ENCODE results near the gene P4HA2.
"Not testable (repeated sequence)": the region's sequence is repeated elsewhere in the genome, so short reads cannot be mapped to it uniquely, and the experiment has no call there.

The P4HA2 gene

DNA sequence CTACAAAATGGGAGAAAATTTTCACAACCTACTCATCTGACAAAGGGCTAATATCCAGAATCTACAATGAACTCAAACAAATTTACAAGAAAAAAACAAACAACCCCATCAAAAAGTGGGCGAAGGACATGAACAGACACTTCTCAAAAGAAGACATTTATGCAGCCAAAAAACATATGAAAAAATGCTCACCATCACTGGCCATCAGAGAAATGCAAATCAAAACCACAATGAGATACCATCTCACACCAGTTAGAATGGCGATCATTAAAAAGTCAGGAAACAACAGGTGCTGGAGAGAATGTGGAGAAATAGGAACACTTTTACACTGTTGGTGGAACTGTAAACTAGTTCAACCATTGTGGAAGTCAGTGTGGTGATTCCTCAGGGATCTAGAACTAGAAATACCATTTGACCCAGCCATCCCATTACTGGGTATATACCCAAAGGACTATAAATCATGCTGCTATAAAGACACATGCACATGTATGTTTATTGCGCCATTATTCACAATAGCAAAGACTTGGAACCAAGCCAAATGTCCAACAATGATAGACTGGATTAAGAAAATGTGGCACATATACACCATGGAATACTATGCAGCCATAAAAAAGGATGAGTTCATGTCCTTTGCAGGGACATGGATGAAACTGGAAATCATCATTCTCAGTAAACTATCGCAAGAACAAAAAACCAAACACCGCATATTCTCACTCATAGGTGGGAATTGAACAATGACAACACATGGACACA, 65.9 kb downstream of the P4HA2 start:
- not testable (repeated sequence) for H3K27ac ChIP-seq (ENCODE audit: low read depth, low read length); H3K4me3 ChIP-seq (ENCODE audit: low read depth in 1 of 2, low read length in 2 of 2); H3K36me3 ChIP-seq (ENCODE audit: control insufficient read depth in 1 of 2, insufficient read depth in 2 of 2, low read length in 2 of 2); H3K9me3 ChIP-seq (ENCODE audit: control insufficient read depth in 1 of 2, low read length in 2 of 2); H3K4me1 ChIP-seq (ENCODE audit: control insufficient read depth in 1 of 2, insufficient read depth in 2 of 2, low read length in 2 of 2); H3K9ac ChIP-seq (ENCODE audit: low read depth in 1 of 2, low read length in 2 of 2); H3K27me3 ChIP-seq (ENCODE audit: control insufficient read depth in 1 of 2, insufficient read depth in 2 of 2, low read length in 2 of 2)

DNA sequence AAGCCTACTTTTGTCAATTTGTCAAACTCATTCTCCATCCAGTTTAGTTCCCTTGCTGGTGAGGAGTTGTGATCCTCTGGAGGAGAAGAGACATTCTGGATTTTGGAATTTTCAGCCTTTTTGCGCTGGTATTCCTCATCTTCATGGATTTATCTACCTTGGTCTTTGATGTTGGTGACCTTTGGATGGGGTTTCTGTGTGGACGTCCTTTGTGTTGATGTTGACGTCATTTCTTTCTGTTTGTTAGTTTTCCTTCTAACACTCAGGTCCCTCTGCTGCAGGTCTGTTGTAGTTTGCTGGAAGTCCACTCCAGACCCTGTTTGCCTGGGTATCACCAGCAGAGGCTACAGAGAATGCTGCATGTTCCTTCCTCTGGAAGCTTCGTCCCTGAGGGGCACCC, 71.2 kb downstream of the P4HA2 start:
- Histone ChIP-seq H3K27me3 (ENCODE audit: control insufficient read depth in 1 of 2, insufficient read depth in 2 of 2, low read length in 2 of 2) (no peaks in the 10 kb centered on the region), H3K4me1 (ENCODE audit: control insufficient read depth in 1 of 2, insufficient read depth in 2 of 2, low read length in 2 of 2) (no peaks in the 10 kb centered on the region), H3K9me3 (ENCODE audit: control insufficient read depth in 1 of 2, low read length in 2 of 2) (no peaks in the 10 kb centered on the region), H3K4me3 (ENCODE audit: low read depth in 1 of 2, low read length in 2 of 2) (no peak overlapping the region), H3K27ac (ENCODE audit: low read depth, low read length) (no peak overlapping the region), H3K9ac (ENCODE audit: low read depth in 1 of 2, low read length in 2 of 2) (no peak overlapping the region), H3K36me3 (ENCODE audit: control insufficient read depth in 1 of 2, insufficient read depth in 2 of 2, low read length in 2 of 2) (no peaks in the 10 kb centered on the region)

DNA sequence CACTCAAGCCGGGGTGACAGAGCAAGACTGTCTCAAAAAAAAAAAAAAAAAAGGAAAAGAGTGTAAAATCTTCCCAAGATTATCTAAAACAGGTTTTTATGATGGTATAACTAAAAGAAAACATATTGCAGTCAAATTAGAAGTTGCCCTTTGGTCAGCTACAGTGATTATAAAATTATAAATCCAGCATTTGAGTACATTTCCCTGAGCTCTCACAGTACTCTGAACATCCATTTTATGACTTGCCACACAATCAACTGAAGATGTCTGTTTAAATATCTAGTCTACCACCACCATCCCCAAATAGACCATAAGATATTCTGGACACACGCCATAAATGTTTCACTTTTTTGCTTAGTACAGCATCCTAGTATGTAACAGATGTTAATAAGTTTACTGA, 77.1 kb downstream of the P4HA2 start:
- H3K9me3 ChIP-seq (ENCODE audit: control insufficient read depth in 1 of 2, low read length in 2 of 2) = no peaks in the 10 kb centered on the region
- H3K36me3 ChIP-seq (ENCODE audit: control insufficient read depth in 1 of 2, insufficient read depth in 2 of 2, low read length in 2 of 2) = no peaks in the 10 kb centered on the region
- H3K4me1 ChIP-seq (ENCODE audit: control insufficient read depth in 1 of 2, insufficient read depth in 2 of 2, low read length in 2 of 2) = no peaks in the 10 kb centered on the region
- H3K27ac ChIP-seq (ENCODE audit: low read depth, low read length) = no peak overlapping the region
- no peaks in the 10 kb centered on the region for H3K27me3 ChIP-seq (ENCODE audit: control insufficient read depth in 1 of 2, insufficient read depth in 2 of 2, low read length in 2 of 2)
- no peak overlapping the region for H3K9ac ChIP-seq (ENCODE audit: low read depth in 1 of 2, low read length in 2 of 2)
- no peak overlapping the region for H3K4me3 ChIP-seq (ENCODE audit: low read depth in 1 of 2, low read length in 2 of 2)

DNA sequence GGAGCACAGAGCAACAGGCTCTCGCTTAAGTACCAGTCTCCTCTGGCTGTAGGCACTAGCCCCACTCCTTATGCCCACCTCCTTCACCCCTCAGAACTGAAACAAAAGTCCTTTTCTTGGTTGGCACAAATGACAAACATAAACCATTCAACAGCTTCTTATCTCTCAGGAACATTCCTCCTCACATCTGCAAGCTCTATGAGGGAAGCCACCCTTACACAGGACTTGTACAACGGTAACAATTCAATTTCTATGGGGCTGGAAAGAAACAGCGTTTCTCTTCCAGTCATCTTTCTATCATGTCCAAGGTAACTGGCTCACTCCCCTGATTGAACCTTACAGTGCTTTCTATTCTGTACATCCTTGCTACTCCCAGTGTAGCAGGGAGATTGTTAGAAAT, 80.0 kb downstream of the P4HA2 start:
- Histone ChIP-seq H3K27me3 (ENCODE audit: control insufficient read depth in 1 of 2, insufficient read depth in 2 of 2, low read length in 2 of 2) (no peaks in the 10 kb centered on the region), H3K27ac (ENCODE audit: low read depth, low read length) (no peak overlapping the region), H3K36me3 (ENCODE audit: control insufficient read depth in 1 of 2, insufficient read depth in 2 of 2, low read length in 2 of 2) (no peaks in the 10 kb centered on the region), H3K4me1 (ENCODE audit: control insufficient read depth in 1 of 2, insufficient read depth in 2 of 2, low read length in 2 of 2) (no peaks in the 10 kb centered on the region), H3K9me3 (ENCODE audit: control insufficient read depth in 1 of 2, low read length in 2 of 2) (peaks cover 4 to 5% of the 10 kb centered on the region in 2 donors), H3K4me3 (ENCODE audit: low read depth in 1 of 2, low read length in 2 of 2) (no peak overlapping the region), H3K9ac (ENCODE audit: low read depth in 1 of 2, low read length in 2 of 2) (no peak overlapping the region)

DNA sequence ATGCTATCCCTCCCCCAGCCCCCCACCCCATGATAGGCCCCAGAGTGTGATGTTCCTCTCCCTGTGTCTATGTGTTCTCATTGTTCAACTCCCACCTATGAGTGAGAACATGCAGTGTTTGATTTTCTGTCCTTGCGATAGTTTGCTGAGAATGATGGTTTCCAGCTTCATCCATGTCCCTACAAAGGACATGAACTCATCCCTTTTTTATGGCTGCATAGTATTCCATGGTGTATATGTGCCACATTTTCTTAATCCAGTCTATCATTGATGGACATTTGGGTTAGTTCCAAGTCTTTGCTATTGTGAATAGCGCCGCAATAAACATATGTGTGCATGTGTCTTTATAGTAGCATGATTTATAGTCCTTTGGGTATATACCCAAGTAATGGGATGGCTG, 82.3 kb downstream of the P4HA2 start:
- H3K4me1 ChIP-seq (ENCODE audit: control insufficient read depth in 1 of 2, insufficient read depth in 2 of 2, low read length in 2 of 2); H3K9ac ChIP-seq (ENCODE audit: low read depth in 1 of 2, low read length in 2 of 2); H3K9me3 ChIP-seq (ENCODE audit: control insufficient read depth in 1 of 2, low read length in 2 of 2); H3K27me3 ChIP-seq (ENCODE audit: control insufficient read depth in 1 of 2, insufficient read depth in 2 of 2, low read length in 2 of 2); H3K27ac ChIP-seq (ENCODE audit: low read depth, low read length); H3K36me3 ChIP-seq (ENCODE audit: control insufficient read depth in 1 of 2, insufficient read depth in 2 of 2, low read length in 2 of 2); H3K4me3 ChIP-seq (ENCODE audit: low read depth in 1 of 2, low read length in 2 of 2): not testable (repeated sequence)

DNA sequence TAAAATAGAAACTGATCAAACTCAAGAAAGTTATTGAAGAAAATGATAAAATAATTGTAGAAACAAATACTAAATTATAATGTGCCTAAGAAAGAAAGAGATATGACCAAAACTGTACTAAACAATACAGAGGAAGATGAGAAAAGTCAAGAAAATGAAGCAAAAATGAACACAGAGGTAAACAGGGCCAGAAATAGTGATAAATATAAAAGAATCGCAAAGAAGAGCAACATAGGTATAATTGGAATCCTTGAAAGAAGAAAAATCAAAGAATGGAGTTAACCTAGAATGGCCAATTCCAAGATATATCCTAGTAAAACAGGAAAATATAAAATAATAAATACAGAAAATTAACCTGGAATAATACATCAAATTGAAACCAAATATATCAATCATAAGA, 84.5 kb downstream of the P4HA2 start:
- Histone ChIP-seq H3K27ac (ENCODE audit: low read depth, low read length) (no peak overlapping the region), H3K36me3 (ENCODE audit: control insufficient read depth in 1 of 2, insufficient read depth in 2 of 2, low read length in 2 of 2) (no peaks in the 10 kb centered on the region), H3K27me3 (ENCODE audit: control insufficient read depth in 1 of 2, insufficient read depth in 2 of 2, low read length in 2 of 2) (no peaks in the 10 kb centered on the region), H3K9ac (ENCODE audit: low read depth in 1 of 2, low read length in 2 of 2) (no peak overlapping the region), H3K9me3 (ENCODE audit: control insufficient read depth in 1 of 2, low read length in 2 of 2) (peaks cover 4 to 8% of the 10 kb centered on the region in 2 donors), H3K4me3 (ENCODE audit: low read depth in 1 of 2, low read length in 2 of 2) (no peak overlapping the region), H3K4me1 (ENCODE audit: control insufficient read depth in 1 of 2, insufficient read depth in 2 of 2, low read length in 2 of 2) (no peaks in the 10 kb centered on the region)

DNA sequence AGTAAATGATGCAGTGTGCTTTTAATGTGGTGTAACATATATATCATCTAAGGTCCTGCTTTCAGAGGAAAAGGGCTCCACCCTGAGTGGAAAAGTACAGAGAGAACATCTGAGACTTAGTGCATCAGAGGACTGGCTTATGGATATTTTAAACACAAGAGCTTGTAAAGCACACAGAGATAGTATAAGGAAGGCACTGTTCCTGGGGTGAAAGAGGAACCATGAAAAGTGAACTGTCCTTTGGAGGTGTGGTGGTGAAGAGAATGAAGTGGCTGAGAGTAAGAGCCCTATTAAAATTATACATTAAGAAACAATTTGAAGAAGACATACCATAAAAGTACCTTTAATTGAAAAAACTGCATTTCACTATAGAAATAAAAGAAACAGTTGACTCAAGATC, 85.2 kb downstream of the P4HA2 start:
- H3K9me3 ChIP-seq (ENCODE audit: control insufficient read depth in 1 of 2, low read length in 2 of 2) = peaks cover 4 to 8% of the 10 kb centered on the region in 2 donors
- no peaks in the 10 kb centered on the region for H3K4me1 ChIP-seq (ENCODE audit: control insufficient read depth in 1 of 2, insufficient read depth in 2 of 2, low read length in 2 of 2)
- H3K4me3 ChIP-seq (ENCODE audit: low read depth in 1 of 2, low read length in 2 of 2) = no peak overlapping the region
- H3K27me3 ChIP-seq (ENCODE audit: control insufficient read depth in 1 of 2, insufficient read depth in 2 of 2, low read length in 2 of 2) = no peaks in the 10 kb centered on the region
- H3K9ac ChIP-seq (ENCODE audit: low read depth in 1 of 2, low read length in 2 of 2) = no peak overlapping the region
- H3K27ac ChIP-seq (ENCODE audit: low read depth, low read length) = no peak overlapping the region
- H3K36me3 ChIP-seq (ENCODE audit: control insufficient read depth in 1 of 2, insufficient read depth in 2 of 2, low read length in 2 of 2) = no peaks in the 10 kb centered on the region

Measured in duodenal mucosa (tissue), 2 donors.